Measurements from ENCODE around the gene ZNF695. TPM values are rescaled to one million over a fixed set of nuclear protein-coding genes. Genes with fewer than 3 reads are reported as not detected.

The ZNF695 gene
- total RNA-seq, 2 experiments from 2014 or later = 0.36 to 0.40 TPM

- no peak for ATAC-seq (ENCODE audit: low read depth)
- H3K9me3 Mint-ChIP-seq = peaks cover 27% of the 10 kb centered on the region
- H3K4me3 Mint-ChIP-seq = no peak overlapping the region
- H3K27ac Mint-ChIP-seq = no peak overlapping the region
- no peak for DNase-seq
- no peaks in the 10 kb centered on the region for H3K27me3 Mint-ChIP-seq
- POLR2A ChIA-PET = no interaction called here
- H3K36me3 Mint-ChIP-seq = peaks cover 7% of the 10 kb centered on the region
- H3K4me1 Mint-ChIP-seq = no peaks in the 10 kb centered on the region
These were observed 19.5 kb downstream of the ZNF695 start for GRCh38 chr1:246988316-246988715.

GRCh38 chr1:246987083-246987690, 20.7 kb downstream of the ZNF695 start:
- no peak overlapping the region for H3K4me3 Mint-ChIP-seq
- POLR2A ChIA-PET = no interaction called here
- H3K27ac Mint-ChIP-seq = no peak overlapping the region
- H3K27me3 Mint-ChIP-seq = no peaks in the 10 kb centered on the region
- no peak for DNase-seq
- ATAC-seq (ENCODE audit: low read depth) = no peak
- H3K36me3 Mint-ChIP-seq = peaks cover 7% of the 10 kb centered on the region
- peaks cover 27% of the 10 kb centered on the region for H3K9me3 Mint-ChIP-seq
- no peaks in the 10 kb centered on the region for H3K4me1 Mint-ChIP-seq

GRCh38 chr1:246978785-246979184, 29.1 kb downstream of the ZNF695 start:
- DNase-seq (no peak), ATAC-seq (ENCODE audit: low read depth) (no peak)
- H3K36me3 Mint-ChIP-seq = no peaks in the 10 kb centered on the region
- peaks cover 23% of the 10 kb centered on the region for H3K9me3 Mint-ChIP-seq
- POLR2A ChIA-PET = no interaction called here
- H3K4me1 Mint-ChIP-seq = no peaks in the 10 kb centered on the region
- no peak overlapping the region for H3K27ac Mint-ChIP-seq
- no peaks in the 10 kb centered on the region for H3K27me3 Mint-ChIP-seq
- H3K4me3 Mint-ChIP-seq = no peak overlapping the region

GRCh38 chr1:246978281-246978680, 29.6 kb downstream of the ZNF695 start:
- Mint-ChIP-seq H3K36me3 (no peaks in the 10 kb centered on the region), H3K4me3 (no peak overlapping the region), H3K9me3 (peaks cover 23% of the 10 kb centered on the region), H3K27ac (no peak overlapping the region), H3K27me3 (no peaks in the 10 kb centered on the region), H3K4me1 (no peaks in the 10 kb centered on the region)
- ATAC-seq (ENCODE audit: low read depth) = no peak
- POLR2A ChIA-PET = no interaction called here
- DNase-seq = no peak

GRCh38 chr1:246971969-246972368, 35.9 kb downstream of the ZNF695 start:
- no peaks in the 10 kb centered on the region for H3K4me1 Mint-ChIP-seq
- DNase-seq = no peak
- H3K27ac Mint-ChIP-seq = no peak overlapping the region
- no peaks in the 10 kb centered on the region for H3K27me3 Mint-ChIP-seq
- POLR2A ChIA-PET = no interaction called here
- no peak for ATAC-seq (ENCODE audit: low read depth)
- H3K4me3 Mint-ChIP-seq = no peak overlapping the region
- H3K36me3 Mint-ChIP-seq = no peaks in the 10 kb centered on the region
- peaks cover 15% of the 10 kb centered on the region for H3K9me3 Mint-ChIP-seq

- Mint-ChIP-seq H3K4me1 (no peaks in the 10 kb centered on the region), H3K27me3 (no peaks in the 10 kb centered on the region), H3K27ac (no peak overlapping the region), H3K4me3 (no peak overlapping the region), H3K9me3 (peaks cover 16% of the 10 kb centered on the region), H3K36me3 (no peaks in the 10 kb centered on the region)
- no peak for ATAC-seq (ENCODE audit: low read depth)
- peak; percentile 65 for DNase-seq
- POLR2A ChIA-PET = no interaction called here
These were observed 36.7 kb downstream of the ZNF695 start for GRCh38 chr1:246971090-246971721.

GRCh38 chr1:246969621-246970020, 38.2 kb downstream of the ZNF695 start:
- H3K36me3 Mint-ChIP-seq = peaks cover 2% of the 10 kb centered on the region
- H3K27ac Mint-ChIP-seq = no peak overlapping the region
- POLR2A ChIA-PET = no interaction called here
- H3K4me1 Mint-ChIP-seq = no peaks in the 10 kb centered on the region
- H3K27me3 Mint-ChIP-seq = no peaks in the 10 kb centered on the region
- no peak overlapping the region for H3K4me3 Mint-ChIP-seq
- DNase-seq (no peak), ATAC-seq (ENCODE audit: low read depth) (no peak)
- peaks cover 13% of the 10 kb centered on the region for H3K9me3 Mint-ChIP-seq

- Mint-ChIP-seq H3K27ac (no peak overlapping the region), H3K4me1 (no peaks in the 10 kb centered on the region), H3K27me3 (no peaks in the 10 kb centered on the region), H3K4me3 (no peak overlapping the region), H3K9me3 (peaks cover 18% of the 10 kb centered on the region), H3K36me3 (peaks cover 2% of the 10 kb centered on the region)
- DNase-seq (no peak), ATAC-seq (ENCODE audit: low read depth) (no peak)
- POLR2A ChIA-PET = no interaction called here
These were observed 41.4 kb downstream of the ZNF695 start for GRCh38 chr1:246966502-246966901.

- no peak for ATAC-seq (ENCODE audit: low read depth)
- no peak for DNase-seq
- no peak overlapping the region for H3K4me3 Mint-ChIP-seq
- POLR2A ChIA-PET = no interaction called here
- H3K9me3 Mint-ChIP-seq = peaks cover 15% of the 10 kb centered on the region
- H3K36me3 Mint-ChIP-seq = no peaks in the 10 kb centered on the region
- no peak overlapping the region for H3K27ac Mint-ChIP-seq
- no peaks in the 10 kb centered on the region for H3K4me1 Mint-ChIP-seq
- no peaks in the 10 kb centered on the region for H3K27me3 Mint-ChIP-seq
These were observed 47.7 kb downstream of the ZNF695 start for GRCh38 chr1:246959944-246960693.

GRCh38 chr1:246954126-246954525, 53.7 kb downstream of the ZNF695 start:
- H3K4me3 Mint-ChIP-seq = no peak overlapping the region
- DNase-seq (no peak), ATAC-seq (ENCODE audit: low read depth) (no peak)
- no peaks in the 10 kb centered on the region for H3K27me3 Mint-ChIP-seq
- POLR2A ChIA-PET = no interaction called here
- no peaks in the 10 kb centered on the region for H3K4me1 Mint-ChIP-seq
- H3K36me3 Mint-ChIP-seq = no peaks in the 10 kb centered on the region
- peaks cover 11% of the 10 kb centered on the region for H3K9me3 Mint-ChIP-seq
- no peak overlapping the region for H3K27ac Mint-ChIP-seq

- Mint-ChIP-seq H3K4me1 (no peaks in the 10 kb centered on the region), H3K27me3 (no peaks in the 10 kb centered on the region), H3K4me3 (no peak overlapping the region), H3K36me3 (no peaks in the 10 kb centered on the region), H3K9me3 (peaks cover 4% of the 10 kb centered on the region), H3K27ac (no peak overlapping the region)
- DNase-seq = no peak
- no peak for ATAC-seq (ENCODE audit: low read depth)
- POLR2A ChIA-PET = no interaction called here
These were observed 56.4 kb downstream of the ZNF695 start for GRCh38 chr1:246951413-246951812.

GRCh38 chr1:246949956-246950355, 57.9 kb downstream of the ZNF695 start:
- peaks cover 4% of the 10 kb centered on the region for H3K9me3 Mint-ChIP-seq
- ATAC-seq (ENCODE audit: low read depth) (no peak), DNase-seq (no peak)
- POLR2A ChIA-PET = no interaction called here
- H3K4me1 Mint-ChIP-seq = no peaks in the 10 kb centered on the region
- no peaks in the 10 kb centered on the region for H3K36me3 Mint-ChIP-seq
- H3K4me3 Mint-ChIP-seq = no peak overlapping the region
- no peak overlapping the region for H3K27ac Mint-ChIP-seq
- H3K27me3 Mint-ChIP-seq = no peaks in the 10 kb centered on the region

- H3K36me3 Mint-ChIP-seq = no peaks in the 10 kb centered on the region
- no peak for DNase-seq
- no peak overlapping the region for H3K4me3 Mint-ChIP-seq
- H3K4me1 Mint-ChIP-seq = no peaks in the 10 kb centered on the region
- ATAC-seq (ENCODE audit: low read depth) = no peak
- H3K27ac Mint-ChIP-seq = no peak overlapping the region
- H3K9me3 Mint-ChIP-seq = peaks cover 6% of the 10 kb centered on the region
- POLR2A ChIA-PET = no interaction called here
- no peaks in the 10 kb centered on the region for H3K27me3 Mint-ChIP-seq
These were observed 60.6 kb downstream of the ZNF695 start for GRCh38 chr1:246947255-246947654.

- no peak overlapping the region for H3K4me3 Mint-ChIP-seq
- peaks cover 6% of the 10 kb centered on the region for H3K9me3 Mint-ChIP-seq
- DNase-seq = no peak
- H3K27ac Mint-ChIP-seq = no peak overlapping the region
- no peaks in the 10 kb centered on the region for H3K27me3 Mint-ChIP-seq
- no peak for ATAC-seq (ENCODE audit: low read depth)
- POLR2A ChIA-PET = no interaction called here
- H3K4me1 Mint-ChIP-seq = no peaks in the 10 kb centered on the region
- H3K36me3 Mint-ChIP-seq = no peaks in the 10 kb centered on the region
These were observed 61.5 kb downstream of the ZNF695 start for GRCh38 chr1:246946366-246946765.
